Cardiac septum (tissue), 1 donor: ENCODE measurements around the gene ADORA2A. TPM values are rescaled to one million over a fixed set of nuclear protein-coding genes. Genes with fewer than 3 reads are reported as not detected.

Source experiments
- DNase-seq: peaks from one replicate; pipeline ENCODE4 v3.0.0-alpha.2; 2020; ENCODE audit warnings: low spot score
- intact Hi-C: fragments of 100-400 bp; cut with DNase I; formaldehyde crosslinking; loops from one replicate; pipeline ENCODE4 v1.14.0; 2022
- total RNA-seq: library from RNA; stranded (reverse); fragmentation: NEBNext Ultra II Directional; extraction: Animal tissue kit (Norgen Biotek cat#: 25700); gene quantifications from one replicate; pipeline ENCODE4 v1.2.1, GENCODE V29; 2021
- donor health status: DM: no; HTN: no; CAD: no.

The ADORA2A gene
- total RNA-seq, 1 donor from 2014 or later = 5.3 TPM

- intact Hi-C loops = loop anchor here (5.0 kb wide), 1 partner anchor 46 kb away; no protein-coding TSS in a partner anchor
- peak; percentile 73 for DNase-seq
These were observed 14.3 kb downstream of the ADORA2A start for GRCh38 chr22:24441406-24442351.

GRCh38 chr22:24442352-24442744 is 14.9 kb downstream of the ADORA2A start:
- intact Hi-C loops = loop anchor here (5.0 kb wide), 1 partner anchor 45 kb away; no protein-coding TSS in a partner anchor
- no peak for DNase-seq

- intact Hi-C loops = loop anchor here (5.0 kb wide), 1 partner anchor 44 kb away; no protein-coding TSS in a partner anchor
These were observed 16.3 kb downstream of the ADORA2A start for GRCh38 chr22:24443668-24444067.

GRCh38 chr22:24444251-24444650 is 16.9 kb downstream of the ADORA2A start:
- intact Hi-C loops = loop anchor here (5.0 kb wide), 1 partner anchor 43 kb away; no protein-coding TSS in a partner anchor
- DNase-seq = no peak

More at GRCh38 chr22:24443668-24444067, 16.3 kb downstream of the ADORA2A start:
- peak; percentile 14 for DNase-seq

- peak; percentile 68 for DNase-seq
- intact Hi-C loops = loop anchor here (5.0 kb wide), 1 partner anchor 42 kb away; no protein-coding TSS in a partner anchor
These were observed 17.5 kb downstream of the ADORA2A start for GRCh38 chr22:24444729-24445466.

GRCh38 chr22:24445481-24446259 is 18.3 kb downstream of the ADORA2A start:
- intact Hi-C loops = no loop called here
- peak; percentile 63 for DNase-seq

- DNase-seq = no peak
- intact Hi-C loops = no loop called here
These were observed 18.8 kb downstream of the ADORA2A start for GRCh38 chr22:24446260-24446611.

- intact Hi-C loops = no loop called here
- DNase-seq = peak; percentile 19
These were observed 23.2 kb downstream of the ADORA2A start for GRCh38 chr22:24450610-24451009.

- DNase-seq = no peak
- intact Hi-C loops = no loop called here
These were observed 23.8 kb downstream of the ADORA2A start for GRCh38 chr22:24451162-24451561.

GRCh38 chr22:24453853-24454252 is 26.5 kb downstream of the ADORA2A start:
- no peak for DNase-seq
- intact Hi-C loops = no loop called here

- DNase-seq = no peak
- intact Hi-C loops = no loop called here
These were observed 27.6 kb downstream of the ADORA2A start for GRCh38 chr22:24455039-24455438.

GRCh38 chr22:24455751-24456426 is 28.5 kb downstream of the ADORA2A start:
- intact Hi-C loops = no loop called here
- DNase-seq = no peak

GRCh38 chr22:24457894-24458420 is 30.6 kb downstream of the ADORA2A start:
- DNase-seq = no peak
- intact Hi-C loops = no loop called here

- intact Hi-C loops = no loop called here
- no peak for DNase-seq
These were observed 32.5 kb downstream of the ADORA2A start for GRCh38 chr22:24459911-24460310.

- intact Hi-C loops = no loop called here
- no peak for DNase-seq
These were observed 33.2 kb downstream of the ADORA2A start for GRCh38 chr22:24460418-24461089.

GRCh38 chr22:24463071-24463760 is 35.8 kb downstream of the ADORA2A start:
- intact Hi-C loops = no loop called here
- no peak for DNase-seq

GRCh38 chr22:24465566-24465965 is 38.2 kb downstream of the ADORA2A start:
- no peak for DNase-seq
- intact Hi-C loops = loop anchor here (5.0 kb wide), 1 partner anchor 33 kb away; no protein-coding TSS in a partner anchor
